ENCODE measurements around the gene CRTAC1.
A peak's percentile ranks its signal among the peaks of the same experiment; 100 is the strongest.

The CRTAC1 gene

DNA sequence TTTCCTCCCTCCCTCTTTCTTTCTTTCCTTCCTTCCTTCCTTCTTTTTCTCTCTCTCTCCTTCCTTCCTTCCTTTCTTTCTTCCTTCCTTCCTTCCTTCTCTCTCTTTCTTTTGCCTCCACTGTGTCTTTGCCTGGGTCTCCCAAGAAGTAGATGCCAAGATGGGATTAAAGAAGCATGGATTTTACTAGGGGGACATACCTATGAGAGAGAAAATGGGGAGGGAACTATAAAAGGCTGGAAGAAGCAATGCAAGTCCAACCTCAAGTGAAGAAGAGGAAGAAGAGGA, 33.3 kb upstream of the CRTAC1 start:
- TF ChIP-seq CTCF (conservative IDR thresholded peaks at IDR 0.05; ENCODE audit: control insufficient read depth, insufficient read depth, low read depth, low read length): no peak
- H3K4me3 ChIP-seq (ENCODE audit: control insufficient read depth, low read depth, low read length): no peak overlapping the region
- no peak for DNase-seq (ENCODE audit: low read depth)

DNA sequence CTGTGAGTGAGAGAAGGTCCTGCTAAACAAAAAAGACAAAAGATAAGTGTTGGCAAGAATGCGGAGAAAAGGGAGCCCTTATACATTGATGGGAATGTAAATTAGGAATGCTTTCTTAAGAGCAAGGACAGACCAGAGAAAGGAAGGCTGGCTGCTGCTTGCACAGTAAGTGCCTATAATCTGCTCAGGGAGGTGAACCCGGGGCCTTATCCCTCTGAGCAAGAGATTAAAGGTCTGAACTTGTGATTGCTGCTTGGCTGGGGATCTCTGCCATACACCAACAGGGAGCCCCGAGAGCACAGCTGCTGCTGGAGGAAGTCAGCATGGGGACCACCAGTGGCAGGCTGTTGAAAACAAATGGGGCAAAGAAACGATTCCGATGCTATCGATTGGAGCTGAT, 32.0 kb upstream of the CRTAC1 start:
- H3K4me3 ChIP-seq (ENCODE audit: control insufficient read depth, low read depth, low read length): no peak overlapping the region
- no peak for DNase-seq (ENCODE audit: low read depth)
- TF ChIP-seq CTCF (conservative IDR thresholded peaks at IDR 0.05; ENCODE audit: control insufficient read depth, insufficient read depth, low read depth, low read length): no peak

- no peak overlapping the region for H3K4me3 ChIP-seq (ENCODE audit: control insufficient read depth, low read depth, low read length)
- DNase-seq (ENCODE audit: low read depth): no peak
- TF ChIP-seq CTCF (conservative IDR thresholded peaks at IDR 0.05; ENCODE audit: control insufficient read depth, insufficient read depth, low read depth, low read length): no peak
Observed at GRCh38 chr10:98060079-98060478, 29.7 kb upstream of the CRTAC1 start.

GRCh38 chr10:98058295-98058694, 27.9 kb upstream of the CRTAC1 start:
- DNase-seq (ENCODE audit: low read depth): no peak
- TF ChIP-seq CTCF (conservative IDR thresholded peaks at IDR 0.05; ENCODE audit: control insufficient read depth, insufficient read depth, low read depth, low read length): no peak

DNA sequence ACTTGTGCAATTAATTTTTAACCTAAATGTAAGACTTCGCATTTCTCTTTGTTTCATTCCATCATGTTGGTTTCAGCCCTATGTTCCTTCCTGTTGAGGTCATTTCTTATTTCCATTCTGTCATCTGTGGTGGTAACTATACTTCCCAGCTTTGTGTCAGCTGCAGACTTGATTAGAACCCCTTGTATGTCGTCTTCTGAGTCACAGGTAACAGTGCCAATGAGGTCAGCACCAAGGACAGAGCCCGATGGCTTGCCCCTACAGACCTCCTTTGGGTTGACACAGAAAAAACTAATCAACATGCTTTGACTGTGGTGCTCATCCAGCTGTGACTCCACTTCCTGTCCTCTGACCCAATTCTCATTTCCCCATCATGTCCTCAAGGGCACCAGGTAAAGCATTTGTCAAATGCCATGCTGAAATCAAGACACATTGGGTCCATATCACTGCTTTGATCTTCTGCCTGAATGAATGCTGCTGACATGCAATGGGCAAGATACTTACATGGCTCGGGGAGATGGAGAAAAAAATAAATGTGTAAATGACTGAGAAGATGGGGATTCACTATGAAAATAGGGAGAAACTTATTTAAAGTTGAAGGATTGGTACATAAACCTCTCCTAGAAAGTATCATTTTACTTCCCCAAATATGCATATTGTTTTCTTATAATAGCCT, 25.6 kb upstream of the CRTAC1 start:
- TF ChIP-seq CTCF (conservative IDR thresholded peaks at IDR 0.05; ENCODE audit: control insufficient read depth, insufficient read depth, low read depth, low read length): no peak
- H3K4me3 ChIP-seq (ENCODE audit: control insufficient read depth, low read depth, low read length): no peak overlapping the region
- DNase-seq (ENCODE audit: low read depth): peak; percentile 31

More at GRCh38 chr10:98058295-98058694, 27.9 kb upstream of the CRTAC1 start:
- H3K4me3 ChIP-seq (ENCODE audit: control insufficient read depth, low read depth, low read length): no peak overlapping the region

DNA sequence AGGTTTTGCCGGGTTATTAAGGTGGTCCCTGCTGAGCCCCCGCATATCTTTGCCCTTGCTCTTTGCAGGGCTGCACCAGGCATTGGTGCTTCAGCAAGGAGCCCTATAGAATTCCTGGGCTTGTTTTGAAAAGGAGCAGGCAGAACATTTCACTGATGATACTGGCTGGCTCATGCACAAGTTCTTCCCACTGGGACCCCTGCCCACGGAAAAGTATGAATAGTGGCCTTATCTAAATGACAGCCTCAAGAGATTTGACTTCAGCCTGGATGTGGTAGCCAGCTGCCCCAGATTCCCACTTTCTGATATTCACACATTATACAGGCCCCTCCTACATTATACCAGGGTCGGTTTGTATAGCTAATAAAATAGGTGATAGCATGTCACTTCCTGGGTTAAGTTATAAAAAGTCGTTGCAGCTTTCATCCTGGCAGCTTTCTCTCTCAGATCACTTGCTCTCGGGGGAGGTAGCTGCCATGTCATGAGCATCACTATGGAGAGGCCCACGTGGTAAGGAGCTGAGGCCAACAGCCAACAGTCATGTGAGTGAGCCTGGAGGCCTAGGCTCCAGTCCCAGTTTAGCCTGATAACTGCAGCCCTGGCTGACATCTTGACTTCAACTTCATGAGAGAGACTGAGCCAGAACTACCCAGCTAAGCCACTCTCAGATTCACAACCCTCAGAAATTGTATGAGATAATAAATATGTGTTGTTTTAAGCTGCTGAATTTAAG, 16.8 kb upstream of the CRTAC1 start:
- TF ChIP-seq CTCF (conservative IDR thresholded peaks at IDR 0.05; ENCODE audit: control insufficient read depth, insufficient read depth, low read depth, low read length): no peak
- H3K4me3 ChIP-seq (ENCODE audit: control insufficient read depth, low read depth, low read length): no peak overlapping the region
- no peak for DNase-seq (ENCODE audit: low read depth)
